VCaP (cell line): Measurements from ENCODE around the gene UGT1A8.

Experiments used
- H3K27ac ChIP-seq: fragments of 450-650 bp; 2 replicates; pipeline ENCODE4 v1.5.1; 2017
- CTCF ChIP-seq: fragments of 450-650 bp; conservative IDR thresholded peaks from 2 replicates; pipeline ENCODE4 v1.5.1; 2017; ENCODE audit warnings: mild to moderate bottlenecking, moderate library complexity

The UGT1A8 gene

GRCh38 chr2:233702238-233702637, 84.8 kb downstream of the UGT1A8 start:
- no peak for TF ChIP-seq CTCF
- H3K27ac ChIP-seq: no peak overlapping the region

GRCh38 chr2:233705911-233706506, 88.6 kb downstream of the UGT1A8 start:
- TF ChIP-seq CTCF: no peak

GRCh38 chr2:233706720-233707119, 89.3 kb downstream of the UGT1A8 start:
- no peak overlapping the region; the same call in 1 of the 2 replicates for H3K27ac ChIP-seq
- TF ChIP-seq CTCF: no peak

More at GRCh38 chr2:233705911-233706506, 88.6 kb downstream of the UGT1A8 start:
- H3K27ac ChIP-seq: no peak overlapping the region; the same call in 1 of the 2 replicates

GRCh38 chr2:233707940-233708644, 90.7 kb downstream of the UGT1A8 start:
- no peak for TF ChIP-seq CTCF

GRCh38 chr2:233708942-233709341, 91.5 kb downstream of the UGT1A8 start:
- TF ChIP-seq CTCF: no peak
- H3K27ac ChIP-seq: no peak overlapping the region

More at GRCh38 chr2:233707940-233708644, 90.7 kb downstream of the UGT1A8 start:
- no peak overlapping the region for H3K27ac ChIP-seq

- TF ChIP-seq CTCF: peak; percentile 92
- peak overlapping the region; percentile 32; the same call in 1 of the 2 replicates for H3K27ac ChIP-seq
These were observed 94.0 kb downstream of the UGT1A8 start for GRCh38 chr2:233711312-233712008.

- no peak for TF ChIP-seq CTCF
- H3K27ac ChIP-seq: no peak within 1 kb of the TSS
These were observed 95.3 kb downstream of the UGT1A8 start, which contains the start of gene UGT1A5 for GRCh38 chr2:233712611-233713261. TSS of gene UGT1A5 (plus strand) at chr2:233712907. CDS start at chr2:233712992, 85 bp downstream.
